Measurements from ENCODE around the gene PHOSPHO2.

- TF ChIP-seq CTCF (IDR thresholded peaks at IDR 0.05; ENCODE audit: low read depth, low read length, poor library complexity, severe bottlenecking), result no peak
- no peak for TF ChIP-seq EZH2phosphoT487 (IDR thresholded peaks at IDR 0.05; ENCODE audit: borderline replicate concordance, low read length)
Observed at GRCh38 chr2:169705927-169706326, 11.7 kb downstream of the PHOSPHO2 start.

All from DOHH2 (cell line).